ENCODE data around the gene RGS9BP. TPM values are rescaled to one million over a fixed set of nuclear protein-coding genes. Genes with fewer than 3 reads are reported as not detected.

Gene RGS9BP
- total and polyA plus RNA-seq, 2 of the 13 experiments (the other 11 are each of a cell fraction or from before 2014, with no cell fraction given), result 0.01 TPM; not detected in 1

DNA sequence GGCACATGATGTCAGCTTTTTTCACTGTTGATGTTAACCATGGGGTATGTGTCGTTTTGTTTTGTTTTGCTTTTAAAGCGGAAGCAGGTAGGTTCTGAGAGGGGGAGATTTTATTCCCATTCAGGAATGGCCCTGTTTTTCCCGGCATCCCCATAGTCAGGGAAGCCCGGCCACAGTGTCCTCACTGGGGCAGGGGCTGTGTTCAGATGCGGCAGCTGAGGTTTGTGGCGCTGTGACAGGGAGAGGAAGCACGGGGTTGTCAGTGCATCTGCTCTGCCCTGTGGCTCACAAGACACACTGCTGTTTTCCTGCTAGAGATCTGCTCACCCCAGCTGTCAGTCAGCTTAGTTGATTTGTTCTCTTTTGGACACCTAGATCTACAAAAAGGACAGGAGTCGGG lies 28.3 kb upstream of the RGS9BP start (continued):
- no peak for TF ChIP-seq ARID4A (CRISPR knock-in tag; IDR thresholded peaks at IDR 0.05; ENCODE audit: borderline replicate concordance)
- no peak for TF ChIP-seq ISL2 (CRISPR knock-in tag; IDR thresholded peaks at IDR 0.05)
- TF ChIP-seq, protein P1, sequence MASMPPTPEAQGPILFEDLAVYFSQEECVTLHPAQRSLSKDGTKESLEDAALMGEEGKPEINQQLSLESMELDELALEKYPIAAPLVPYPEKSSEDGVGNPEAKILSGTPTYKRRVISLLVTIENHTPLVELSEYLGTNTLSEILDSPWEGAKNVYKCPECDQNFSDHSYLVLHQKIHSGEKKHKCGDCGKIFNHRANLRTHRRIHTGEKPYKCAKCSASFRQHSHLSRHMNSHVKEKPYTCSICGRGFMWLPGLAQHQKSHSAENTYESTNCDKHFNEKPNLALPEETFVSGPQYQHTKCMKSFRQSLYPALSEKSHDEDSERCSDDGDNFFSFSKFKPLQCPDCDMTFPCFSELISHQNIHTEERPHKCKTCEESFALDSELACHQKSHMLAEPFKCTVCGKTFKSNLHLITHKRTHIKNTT (CRISPR knock-in tag; IDR thresholded peaks at IDR 0.05), result no peak
- no peak for TF ChIP-seq KLF15 (CRISPR knock-in tag; IDR thresholded peaks at IDR 0.05; ENCODE audit: borderline replicate concordance)

DNA sequence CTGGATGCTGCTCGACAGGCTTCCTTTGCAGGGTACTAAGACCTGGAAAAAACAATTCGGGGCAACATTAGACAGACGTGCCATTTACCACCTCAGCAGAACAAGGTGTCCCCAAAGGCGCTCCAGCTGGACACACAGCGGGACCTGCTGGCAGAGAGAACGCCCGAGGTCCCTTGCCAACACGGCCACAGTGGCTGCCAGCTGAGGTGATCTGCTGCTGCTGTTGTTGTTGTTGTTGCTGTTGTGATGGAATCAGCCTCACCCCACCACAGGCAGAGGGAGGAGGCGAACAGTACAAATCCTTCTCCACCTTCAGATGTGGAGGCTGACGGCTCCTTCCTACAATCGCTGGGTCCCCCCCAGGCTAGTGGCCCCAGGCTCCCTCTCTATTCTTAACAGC lies 25.9 kb upstream of the RGS9BP start:
- H3K4me2 ChIP-seq (ENCODE audit: low read depth, low read length), result no peak overlapping the region
- no peaks in the 10 kb centered on the region for H3K9me3 ChIP-seq (ENCODE audit: low read length)
- TF ChIP-seq ZNF543 (CRISPR knock-in tag; IDR thresholded peaks at IDR 0.05) (no peak), SP4 (CRISPR knock-in tag; IDR thresholded peaks at IDR 0.05) (no peak), GPBP1L1 (CRISPR knock-in tag; IDR thresholded peaks at IDR 0.05) (no peak), ZNF792 (CRISPR knock-in tag; IDR thresholded peaks at IDR 0.05) (no peak)
- TF ChIP-seq, protein P2, sequence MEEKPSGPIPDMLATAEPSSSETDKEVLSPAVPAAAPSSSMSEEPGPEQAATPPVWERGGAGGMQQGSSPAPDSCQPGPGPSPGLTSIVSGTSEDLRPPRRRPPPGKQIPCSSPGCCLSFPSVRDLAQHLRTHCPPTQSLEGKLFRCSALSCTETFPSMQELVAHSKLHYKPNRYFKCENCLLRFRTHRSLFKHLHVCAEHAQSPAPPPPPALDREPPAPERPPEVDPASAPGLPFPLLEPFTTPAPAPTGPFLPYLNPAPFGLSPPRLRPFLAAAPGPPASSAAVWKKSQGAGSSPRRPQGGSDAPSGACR (CRISPR knock-in tag; IDR thresholded peaks at IDR 0.05), result no peak
- ChIA-PET CTCF (ENCODE audit: low intra/inter-chr PET ratio, low total read pairs) (no interaction called here), POLR2A (no interaction called here)
- DNase-seq (ENCODE audit: low spot score) (no peak), FAIRE-seq (no peak), ATAC-seq (no peak)
- no peaks in the 10 kb centered on the region for H3K4me1 ChIP-seq (ENCODE audit: insufficient read depth, low read length)
- no peak overlapping the region for H3K9ac ChIP-seq (ENCODE audit: insufficient read depth, low read depth, low read length)
- intact Hi-C loops (cut with micrococcal nuclease; ENCODE audit: unreplicated experiment), result no loop called here
- 97% methylated on average over 6 of the region's 11 CpGs for WGBS (ENCODE audit: low lambda C conversion rate)
- no peak overlapping the region for H3K27ac ChIP-seq (ENCODE audit: extremely low read length, insufficient read depth, low read length)
- in situ Hi-C loops (cut with HindIII; ENCODE audit: extremely low pct_ligation_motif_present, low pct_unique_long_range_greater_than_20kb), result no loop called here
- H3K79me2 ChIP-seq (ENCODE audit: insufficient read depth, low read length), result no peaks in the 10 kb centered on the region
- no peak overlapping the region for H3K4me3 ChIP-seq (replicated peaks in 1 of 3; ENCODE audit: insufficient read depth in 1 of 3, low read depth in 2 of 3, low read length in 3 of 3)
- BruUV-seq (replicated peaks), result no TSS peak
- H2AFZ ChIP-seq (ENCODE audit: low read length), result no peak overlapping the region
- H3K36me3 ChIP-seq (replicated peaks in 1 of 2; ENCODE audit: control insufficient read depth in 1 of 2, insufficient read depth in 2 of 2, low read length in 2 of 2), result peaks cover 17 to 32% of the 10 kb centered on the region in 2 experiments; a peak in 4 of 5 replicates
- H4K20me1 ChIP-seq (ENCODE audit: insufficient read depth, low read length), result no peaks in the 10 kb centered on the region
- no peaks in the 10 kb centered on the region for H3K27me3 ChIP-seq (ENCODE audit: control insufficient read depth in 1 of 2, insufficient read depth in 2 of 2, low read length in 2 of 2)

All from HepG2 (cell line).